Stomach (tissue), 9 donors: ENCODE data around the gene AKNA. TPM values are rescaled to one million over a fixed set of nuclear protein-coding genes. Genes with fewer than 3 reads are reported as not detected.

Experiments used
- DNase-seq, 2 donors: peaks; one replicate each; pipeline versions ENCODE4 v3.0.0 to v3.0.0-alpha.2; 2013 to 2019
- H3K27ac ChIP-seq, 5 donors: fragments of 200-600 bp in 4 of 5; sonication (generic) in 4 of 5; one replicate each; pipeline ENCODE4 v1.5.1; 2013 to 2019; ENCODE audit warnings: mild to moderate bottlenecking in 1 of 5, moderate library complexity in 1 of 5
- H3K27me3 ChIP-seq, 3 donors: fragments of 200-600 bp; sonication (generic); one replicate each; pipeline ENCODE4 v1.5.1; 2017 to 2019; ENCODE audit warnings: mixed run types in 1 of 3
- H3K36me3 ChIP-seq, 4 donors: fragments of 200-600 bp; sonication (generic); 1 replicate in 3 of 4; 2 replicates in 1 of 4; pipeline ENCODE4 v1.5.1; 2016 to 2019
- H3K4me1 ChIP-seq, 4 donors: fragments of 200-600 bp; sonication (generic); one replicate each; pipeline ENCODE4 v1.5.1; 2016 to 2019
- H3K4me3 ChIP-seq, 4 donors: fragments of 200-600 bp; sonication (generic) in 3 of 4; one replicate each; pipeline ENCODE4 v1.5.1; 2016 to 2019; ENCODE audit warnings: mild to moderate bottlenecking in 1 of 4
- H3K9me3 ChIP-seq, 4 donors: fragments of 200-600 bp; sonication (generic); one replicate each; pipeline ENCODE4 v1.5.1; 2016 to 2019
- EP300 ChIP-seq: sonication (generic); formaldehyde crosslinking; IDR thresholded peaks from one replicate; pipeline ENCODE4 v1.6.1; 2017; ENCODE audit warnings: antibody characterized with exemption
- POLR2A ChIP-seq, 4 donors: fragments of 450-650 bp; IDR thresholded peaks; one replicate each; pipeline ENCODE4 v1.6.1; 2016; ENCODE audit warnings: antibody characterized with exemption in 4 of 4, control low read depth in 2 of 4, mild to moderate bottlenecking in 1 of 4, moderate library complexity in 1 of 4
- POLR2AphosphoS5 ChIP-seq, 3 donors: sonication (generic); formaldehyde crosslinking; IDR thresholded peaks; one replicate each; pipeline ENCODE4 v1.6.1; 2016; ENCODE audit warnings: antibody characterized with exemption in 3 of 3
- WGBS, 5 donors: extraction: QIAGEN DNeasy Blood & Tissue Kit in 3 of 5; methylation state at CpG; one replicate each; pipeline versions ENCODE4 v1.1.5 to v1.1.7; 2013 to 2018; 5-methylcytosine and 5-hydroxymethylcytosine counted together
- intact Hi-C: fragments of 100-400 bp; cut with DNase I; formaldehyde crosslinking; loops from one replicate; pipeline ENCODE4 v1.15.1; 2023; ENCODE audit warnings: low total_unique reads
- polyA plus RNA-seq, 3 donors: library from polyadenylated mRNA; stranded (reverse); fragments of 200-250 nt; gene quantifications; one replicate each; pipeline ENCODE4 v1.2.3, GENCODE V29; 2013
- total RNA-seq, 5 donors: library from RNA; depleted of rRNA; stranded (reverse); fragments of >200 nt; gene quantifications; one replicate each; pipeline versions ENCODE4 v1.1.0 to v1.2.3, GENCODE V29; 2014 to 2016
- TF ChIP-seq, protein P1 (sequence below), 7 experiments: fragments of 450-650 bp in 4 of 7; fragments of 200-600 bp in 3 of 7; sonication (generic) in 3 of 7; IDR thresholded peaks; one replicate each; pipeline ENCODE4 v1.5.1; 2016 to 2019; ENCODE audit warnings: antibody characterized with exemption in 7 of 7, control low read depth in 2 of 7, mild to moderate bottlenecking in 1 of 7
- donor health status: healthy with polysubstance abuse.
- donor health status: Bipolar disorder and iron deficiency.
- donor health status: healthy.

Gene AKNA
- total and polyA plus RNA-seq, 8 donors, result 12.2 to 85.8 (median 16.6) TPM

DNA sequence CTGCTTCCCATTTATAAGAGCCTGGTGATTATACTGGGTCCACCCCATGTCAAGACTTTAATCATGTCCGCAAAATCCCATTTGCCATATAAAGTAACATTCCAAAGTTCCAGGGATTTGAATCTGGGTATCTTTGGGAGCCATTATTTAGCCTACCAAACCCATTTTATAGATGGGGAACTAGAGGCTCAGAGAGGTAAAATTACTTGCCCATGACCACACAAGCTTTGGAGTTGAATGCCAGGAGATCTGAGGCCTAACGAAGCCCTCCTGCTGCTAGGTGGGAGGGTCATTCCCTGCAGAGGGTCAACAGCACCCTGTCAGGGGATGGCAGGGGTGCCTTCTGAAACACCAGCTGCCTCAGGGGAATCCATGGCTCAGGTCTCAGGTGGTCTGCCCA lies 13.0 kb upstream of the AKNA start:
- Histone ChIP-seq H3K27me3 (no peaks in the 10 kb centered on the region), H3K4me3 (no peak overlapping the region), H3K9me3 (no peaks in the 10 kb centered on the region), H3K27ac (no peak overlapping the region), H3K4me1 (peaks cover 0 to 32% (median 28%) of the 10 kb centered on the region in 4 donors), H3K36me3 (peaks cover 0 to 29% (median 10%) of the 10 kb centered on the region in 4 donors)
- intact Hi-C loops, result no loop called here
- DNase-seq, result no peak
- WGBS, 5 donors, result 67 to 93% (median 72%) methylated on average over 2 of the region's 2 CpGs
- TF ChIP-seq EP300 (no peak), POLR2A (IDR thresholded peaks at IDR 0.05) (no peak), POLR2AphosphoS5 (IDR thresholded peaks at IDR 0.05) (no peak)
- TF ChIP-seq, protein P1, sequence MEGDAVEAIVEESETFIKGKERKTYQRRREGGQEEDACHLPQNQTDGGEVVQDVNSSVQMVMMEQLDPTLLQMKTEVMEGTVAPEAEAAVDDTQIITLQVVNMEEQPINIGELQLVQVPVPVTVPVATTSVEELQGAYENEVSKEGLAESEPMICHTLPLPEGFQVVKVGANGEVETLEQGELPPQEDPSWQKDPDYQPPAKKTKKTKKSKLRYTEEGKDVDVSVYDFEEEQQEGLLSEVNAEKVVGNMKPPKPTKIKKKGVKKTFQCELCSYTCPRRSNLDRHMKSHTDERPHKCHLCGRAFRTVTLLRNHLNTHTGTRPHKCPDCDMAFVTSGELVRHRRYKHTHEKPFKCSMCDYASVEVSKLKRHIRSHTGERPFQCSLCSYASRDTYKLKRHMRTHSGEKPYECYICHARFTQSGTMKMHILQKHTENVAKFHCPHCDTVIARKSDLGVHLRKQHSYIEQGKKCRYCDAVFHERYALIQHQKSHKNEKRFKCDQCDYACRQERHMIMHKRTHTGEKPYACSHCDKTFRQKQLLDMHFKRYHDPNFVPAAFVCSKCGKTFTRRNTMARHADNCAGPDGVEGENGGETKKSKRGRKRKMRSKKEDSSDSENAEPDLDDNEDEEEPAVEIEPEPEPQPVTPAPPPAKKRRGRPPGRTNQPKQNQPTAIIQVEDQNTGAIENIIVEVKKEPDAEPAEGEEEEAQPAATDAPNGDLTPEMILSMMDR (IDR thresholded peaks at IDR 0.05), result no peak

DNA sequence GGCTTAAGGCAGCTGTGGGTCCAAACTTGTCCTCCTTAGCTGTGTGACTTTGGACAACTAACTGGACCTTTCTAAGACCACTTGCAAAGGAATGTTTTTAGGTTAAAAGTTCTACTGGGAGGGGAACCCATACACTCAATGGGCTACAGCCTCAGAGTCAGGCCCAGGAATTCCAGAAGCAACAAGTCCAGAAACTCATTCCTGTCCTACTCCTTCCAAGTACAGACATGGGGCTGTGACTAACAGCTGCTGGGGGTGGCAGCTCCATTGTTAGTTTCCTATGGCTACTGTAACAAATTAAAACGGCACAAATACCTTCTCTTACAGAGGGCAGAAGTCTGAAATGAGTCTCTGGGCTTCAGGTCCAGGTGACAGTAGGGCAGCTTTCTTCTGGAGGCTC lies 12.4 kb upstream of the AKNA start:
- H3K36me3 ChIP-seq, result peaks cover 0 to 29% (median 10%) of the 10 kb centered on the region in 4 donors
- peaks cover 5 to 32% (median 30%) of the 10 kb centered on the region in 4 donors for H3K4me1 ChIP-seq
- H3K27me3 ChIP-seq, result no peaks in the 10 kb centered on the region
- intact Hi-C loops, result no loop called here
- DNase-seq, result no peak
- H3K27ac ChIP-seq, result no peak overlapping the region
- no peak overlapping the region for H3K4me3 ChIP-seq
- TF ChIP-seq, protein P1 (IDR thresholded peaks at IDR 0.05), result no peak
- TF ChIP-seq POLR2AphosphoS5 (IDR thresholded peaks at IDR 0.05), result no peak
- no peak for TF ChIP-seq POLR2A (IDR thresholded peaks at IDR 0.05)
- TF ChIP-seq EP300, result no peak
- WGBS, 5 donors, result 27 to 65% (median 48%) methylated on average over 1 of the region's 1 CpG
- no peaks in the 10 kb centered on the region for H3K9me3 ChIP-seq

DNA sequence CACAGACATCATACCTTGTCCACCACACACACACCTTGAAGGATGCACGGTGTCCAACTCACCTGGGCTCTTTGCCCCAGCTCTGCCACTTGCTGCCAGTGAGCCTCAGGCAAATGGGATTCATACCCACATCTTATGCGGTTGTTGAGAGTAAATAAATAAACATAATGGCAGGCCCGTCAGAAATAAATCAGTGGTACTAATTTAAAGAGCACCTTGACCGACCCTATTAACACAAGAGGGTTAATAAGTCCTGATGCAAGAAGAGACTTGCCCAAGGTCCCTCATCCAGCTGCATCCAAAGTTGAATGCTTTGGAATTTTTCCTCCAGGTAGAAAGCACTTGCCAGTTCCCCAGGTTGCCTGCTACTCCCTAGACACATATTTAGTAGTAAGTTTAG lies 11.6 kb upstream of the AKNA start:
- 76 to 83% (median 80%) methylated on average over 4 of the region's 4 CpGs for WGBS, 5 donors
- Histone ChIP-seq H3K27me3 (no peaks in the 10 kb centered on the region), H3K9me3 (no peaks in the 10 kb centered on the region), H3K4me3 (no peak overlapping the region), H3K27ac (no peak overlapping the region), H3K36me3 (peaks cover 0 to 29% (median 10%) of the 10 kb centered on the region in 4 donors), H3K4me1 (peaks cover 13 to 41% (median 39%) of the 10 kb centered on the region in 4 donors)
- no peak for DNase-seq
- intact Hi-C loops, result no loop called here
- TF ChIP-seq POLR2A (IDR thresholded peaks at IDR 0.05), result no peak
- no peak for TF ChIP-seq EP300

DNA sequence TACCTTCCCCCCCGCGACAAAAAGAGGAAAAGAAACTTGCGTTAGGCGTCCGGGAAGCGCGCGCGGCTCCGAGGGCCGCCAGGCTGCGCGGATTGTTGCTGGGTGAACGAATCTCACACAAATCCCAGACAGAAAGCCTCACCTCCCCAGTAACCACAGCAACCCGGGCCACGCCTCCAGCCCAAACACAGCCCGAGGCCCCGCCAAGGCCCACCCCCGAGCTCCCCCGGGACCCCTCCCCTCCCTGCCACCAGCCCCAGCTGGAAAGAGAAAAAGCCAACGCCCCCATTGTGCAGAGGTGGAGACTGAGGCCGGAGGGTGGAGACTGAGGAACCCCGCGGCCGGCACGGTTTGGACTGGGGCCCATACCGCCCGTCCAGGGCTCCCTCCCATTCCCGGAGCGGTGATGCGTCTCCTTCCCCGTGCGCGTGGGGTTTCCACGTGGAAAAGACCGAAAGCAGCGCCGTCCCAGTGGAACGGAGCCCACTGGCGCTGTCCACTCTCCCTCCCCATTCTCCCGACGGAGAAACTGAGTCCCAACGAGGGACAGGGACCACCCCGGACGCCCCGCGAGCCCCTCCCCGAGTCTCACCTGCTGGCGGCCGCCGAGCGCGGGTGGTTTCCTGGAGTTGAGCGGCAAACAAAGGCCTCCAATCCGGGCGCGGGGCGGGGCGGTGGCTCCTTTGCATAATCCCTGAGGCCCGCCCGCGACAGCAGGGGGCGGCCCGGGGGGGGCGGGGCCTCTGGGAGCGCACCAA lies 10.2 kb upstream of the AKNA start:
- WGBS, 5 donors, result 0 to 1% (median 0%) methylated on average over 41 to 66 of the region's 66 CpGs
- Histone ChIP-seq H3K4me1 (peaks cover 15 to 54% (median 51%) of the 10 kb centered on the region in 4 donors), H3K36me3 (peaks cover 0 to 18% (median 6%) of the 10 kb centered on the region in 4 donors), H3K27ac (peak overlapping the region; percentile 77 to 94 (median 92)), H3K9me3 (no peaks in the 10 kb centered on the region), H3K27me3 (no peaks in the 10 kb centered on the region), H3K4me3 (peak overlapping the region; percentile 66 to 88 (median 74))
- DNase-seq, result peak; percentile 98 to 99
- intact Hi-C loops, result no loop called here
- peak in 2 of 4 donors; percentile 61 to 73 for TF ChIP-seq POLR2A (IDR thresholded peaks at IDR 0.05)
- TF ChIP-seq, protein P1 (IDR thresholded peaks at IDR 0.05), result peak in 1 of 7 experiments; percentile 11
- TF ChIP-seq POLR2AphosphoS5 (IDR thresholded peaks at IDR 0.05), result peak; percentile 18 to 94 (median 91)
- peak; percentile 47 for TF ChIP-seq EP300
